ENCODE data around the gene CREBL2. TPM values are rescaled to one million over a fixed set of nuclear protein-coding genes. Genes with fewer than 3 reads are reported as not detected.

CREBL2 gene, protein sequence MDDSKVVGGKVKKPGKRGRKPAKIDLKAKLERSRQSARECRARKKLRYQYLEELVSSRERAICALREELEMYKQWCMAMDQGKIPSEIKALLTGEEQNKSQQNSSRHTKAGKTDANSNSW
- 18.7 to 22.4 TPM (median 19.3 TPM) in 5 replicates for total RNA-seq (2022; extraction: Qiagen RNA extraction; ENCODE audit: low read depth)

GRCh38 chr12:12611512-12612306 is at the start of gene CREBL2:
TSS of gene CREBL2 (plus strand) at chr12:12611876. CDS start at chr12:12612173, 297 bp downstream.

GRCh38 chr12:12562585-12563261 is 49.0 kb upstream of the CREBL2 start, which contains the start of gene DUSP16:
TSS of gene DUSP16 (minus strand) at chr12:12562863. CDS start at chr12:12521098, 41,765 bp downstream.

Other genes starting within 250 kb of the CREBL2 start
- 10.7 to 13.7 TPM (median 11.5 TPM) in 5 replicates for gene DUSP16, start 49.0 kb upstream of the CREBL2 start, total RNA-seq (2022; extraction: Qiagen RNA extraction; ENCODE audit: low read depth)
- 0.79 to 1.3 TPM (median 1.2 TPM) in 5 replicates for gene GPR19, start 84.3 kb downstream of the CREBL2 start, total RNA-seq (2022; extraction: Qiagen RNA extraction; ENCODE audit: low read depth)
- gene CDKN1B, start 105.5 kb downstream of the CREBL2 start, total RNA-seq (2022; extraction: Qiagen RNA extraction; ENCODE audit: low read depth) = 18.4 to 20.4 TPM (median 19.4 TPM) in 5 replicates
- 0.13 to 0.65 TPM (median 0.30 TPM) in 5 replicates for gene APOLD1, start 173.8 kb downstream of the CREBL2 start, total RNA-seq (2022; extraction: Qiagen RNA extraction; ENCODE audit: low read depth)
- 88.8 to 115 TPM (median 94.8 TPM) in 5 replicates for gene DDX47, start 201.5 kb downstream of the CREBL2 start, total RNA-seq (2022; extraction: Qiagen RNA extraction; ENCODE audit: low read depth)